HCT116 (cell line): Measurements from ENCODE around the gene GNB1. TPM values are rescaled to one million over a fixed set of nuclear protein-coding genes. Genes with fewer than 3 reads are reported as not detected.
A peak's percentile ranks its signal among the peaks of the same experiment; 100 is the strongest.

Experiments
- ATAC-seq: fragments of 200-7000 bp; cut with Tn5 transposase; 2 replicates; pipeline ENCODE4 v1.9.1; 2020; ENCODE audit warnings: mild to moderate bottlenecking, moderate library complexity
- BruUV-seq: library from RNA; stranded (reverse); fragments of 400-500 nt; replicated peaks from 2 replicates; lab custom pipeline; 2021; lab: Mats Ljungman, UMichigan
- CTCF ChIA-PET: fragments of 300-600 bp; sonication (Branson Sonifier 250); formaldehyde crosslinking; loops from one replicate; lab custom pipeline; 2021; ENCODE audit warnings: antibody characterized with exemption; lab: Charles Lee
- POLR2A ChIA-PET: fragments of 300-600, 350-600 bp; sonication (Branson Sonifier 250); formaldehyde crosslinking; loops from one replicate; lab custom pipeline; 2021; ENCODE audit warnings: antibody characterized with exemption; lab: Charles Lee
- RAD21 ChIA-PET, 2 experiments: fragments of 300-600 bp; sonication (Branson Sonifier 250); formaldehyde crosslinking; loops; one replicate each; lab custom pipeline; 2023; ENCODE audit warnings: low total read pairs in 2 of 2; ENCODE audit not compliant: uncharacterized antibody in 2 of 2, unreplicated experiment in 2 of 2, low non-redundant PET in 1 of 2; lab: Charles Lee
- DNase-seq: peaks from one replicate; pipeline ENCODE4 v3.0.0-alpha.2; 2010; ENCODE audit warnings: low read depth, low spot score
- H2AFZ ChIP-seq: fragments of 200-600 bp; shearing (Covaris generic), sonication (generic); 2 replicates; pipeline ENCODE4 v1.6.1; 2017; ENCODE audit warnings: low read depth, mixed run types, mixed read lengths, antibody characterized with exemption, low read length; ENCODE audit not compliant: poor library complexity, severe bottlenecking
- H3K27ac ChIP-seq: 2 replicates; pipeline ENCODE4 v1.5.1; 2012; ENCODE audit warnings: low read depth, low read length
- H3K27me3 ChIP-seq: fragments of 200-600 bp; sonication (generic); 2 replicates; pipeline ENCODE4 v1.6.1; 2016; ENCODE audit warnings: mixed run types, low read length, mixed read lengths; ENCODE audit not compliant: insufficient read depth
- H3K36me3 ChIP-seq, 2 experiments: fragments of 200-500 bp in 1 of 2; fragments of 200-600 bp in 1 of 2; sonication (Bioruptor generic) in 1 of 2; sonication (generic) in 1 of 2; 2 replicates each; pipeline versions ENCODE4 v1.5.1 to v1.6.1; 2014 to 2016; ENCODE audit warnings: low read length in 2 of 2, inconsistent platforms in 1 of 2, mixed read lengths in 1 of 2, mixed run types in 1 of 2; ENCODE audit not compliant: insufficient read depth in 2 of 2, control insufficient read depth in 1 of 2
- H3K4me1 ChIP-seq, 2 experiments: fragments of 200-600 bp in 1 of 2; sonication (generic) in 1 of 2; 2 replicates each; pipeline versions ENCODE4 v1.5.1 to v1.6.1; 2012 to 2017; ENCODE audit warnings: low read length in 2 of 2, inconsistent platforms in 1 of 2, mild to moderate bottlenecking in 1 of 2, mixed read lengths in 1 of 2, mixed run types in 1 of 2, moderate library complexity in 1 of 2; ENCODE audit not compliant: insufficient read depth in 2 of 2, control insufficient read depth in 1 of 2
- H3K4me2 ChIP-seq: fragments of 200-600 bp; sonication (generic); 2 replicates; pipeline ENCODE4 v1.6.1; 2017; ENCODE audit warnings: mixed run types, low read length, mixed read lengths
- H3K4me3 ChIP-seq, 2 experiments: fragments of 200-600 bp in 1 of 2; sonication (generic) in 1 of 2; replicated peaks in 1 of 2; 2 replicates each; pipeline ENCODE4 v1.5.1; 2011 to 2016; ENCODE audit warnings: low read length in 2 of 2, control low read depth in 1 of 2, low read depth in 1 of 2, mild to moderate bottlenecking in 1 of 2, mixed read lengths in 1 of 2, mixed run types in 1 of 2
- H3K79me2 ChIP-seq: fragments of 200-600 bp; sonication (generic); 2 replicates; pipeline ENCODE4 v1.6.1; 2017; ENCODE audit warnings: mild to moderate bottlenecking, mixed run types, low read length, moderate library complexity, mixed read lengths; ENCODE audit not compliant: insufficient read depth
- H3K9ac ChIP-seq: fragments of 200-600 bp; sonication (generic); 2 replicates; pipeline ENCODE4 v1.6.1; 2016; ENCODE audit warnings: low read length, mixed read lengths
- H3K9me2 ChIP-seq: fragments of 200-600 bp; sonication (generic), shearing (Covaris generic); 2 replicates; pipeline ENCODE4 v1.6.1; 2017; ENCODE audit warnings: mixed run types, mild to moderate bottlenecking, moderate library complexity; ENCODE audit not compliant: insufficient read depth
- H3K9me3 ChIP-seq, 2 experiments: fragments of 200-500 bp in 1 of 2; fragments of 200-600 bp in 1 of 2; sonication (Bioruptor generic) in 1 of 2; sonication (generic) in 1 of 2; 2 replicates each; pipeline ENCODE4 v1.6.1; 2014 to 2017; ENCODE audit warnings: low read length in 2 of 2, mixed read lengths in 2 of 2, inconsistent platforms in 1 of 2, low read depth in 1 of 2, mild to moderate bottlenecking in 1 of 2, mixed run types in 1 of 2, moderate library complexity in 1 of 2; ENCODE audit not compliant: control insufficient read depth in 1 of 2, insufficient read depth in 1 of 2
- H4K20me1 ChIP-seq: fragments of 200-600 bp; sonication (generic), shearing (Covaris generic); 2 replicates; pipeline ENCODE4 v1.6.1; 2017; ENCODE audit warnings: mixed run types, mild to moderate bottlenecking, moderate library complexity; ENCODE audit not compliant: insufficient read depth
- ATF3 ChIP-seq: IDR thresholded peaks from 2 replicates; pipeline ENCODE4 v1.6.1; 2012
- CEBPB ChIP-seq: IDR thresholded peaks from 2 replicates; pipeline ENCODE4 v1.6.1; 2012; ENCODE audit warnings: low read depth
- ELF1 ChIP-seq: IDR thresholded peaks from 2 replicates; pipeline ENCODE4 v1.6.1; 2012; ENCODE audit warnings: low read depth, borderline replicate concordance
- EZH2 ChIP-seq: fragments of 200-600 bp; sonication (generic); IDR thresholded peaks from 2 replicates; pipeline ENCODE4 v1.6.1; 2017; ENCODE audit warnings: antibody characterized with exemption, mixed run types
- EZH2phosphoT487 ChIP-seq: fragments of 200-600 bp; IDR thresholded peaks from 2 replicates; pipeline ENCODE4 v1.6.1; 2018; ENCODE audit warnings: antibody characterized with exemption, borderline replicate concordance
- FOSL1 ChIP-seq: IDR thresholded peaks from 2 replicates; pipeline ENCODE4 v1.6.1; 2012; ENCODE audit warnings: low read depth
- MAX ChIP-seq: IDR thresholded peaks from 2 replicates; pipeline ENCODE4 v1.6.1; 2012
- POLR2AphosphoS5 ChIP-seq: IDR thresholded peaks from 2 replicates; pipeline ENCODE4 v1.6.1; 2011; ENCODE audit warnings: mild to moderate bottlenecking, low read depth, low read length, moderate library complexity
- SP1 ChIP-seq: IDR thresholded peaks from 2 replicates; pipeline ENCODE4 v1.6.1; 2012; ENCODE audit warnings: low read depth
- SRF ChIP-seq: IDR thresholded peaks from 2 replicates; pipeline ENCODE4 v1.6.1; 2012; ENCODE audit warnings: low read depth
- TCF7L2 ChIP-seq: IDR thresholded peaks from 2 replicates; pipeline ENCODE4 v1.7.0; 2011; ENCODE audit warnings: borderline replicate concordance, inconsistent platforms; ENCODE audit not compliant: insufficient read depth, insufficient read length; ENCODE audit errors: extremely low read depth
- YY1 ChIP-seq: IDR thresholded peaks from 2 replicates; pipeline ENCODE4 v1.6.1; 2011; ENCODE audit warnings: low read length, low read depth, moderate library complexity, mild to moderate bottlenecking; ENCODE audit not compliant: insufficient replicate concordance; ENCODE audit errors: extremely low read depth
- ZBTB33 ChIP-seq: IDR thresholded peaks from 2 replicates; pipeline ENCODE4 v1.6.1; 2011; ENCODE audit warnings: mild to moderate bottlenecking, low read length, moderate library complexity; ENCODE audit not compliant: insufficient replicate concordance; ENCODE audit errors: extremely low read depth
- ZFX ChIP-seq: fragments of 450-650 bp; IDR thresholded peaks from 2 replicates; pipeline ENCODE4 v1.6.1; 2017
- intact Hi-C: fragments of 100-400 bp; cut with micrococcal nuclease; formaldehyde crosslinking; loops from 2 replicates; pipeline ENCODE4 v1.10.0; 2022
- total RNA-seq: library from RNA; stranded (reverse); gene quantifications from one replicate; pipeline ENCODE4 v1.2.1, GENCODE V29; 2021; ENCODE audit not compliant: unreplicated experiment

The GNB1 gene
- total RNA-seq, 1 experiment from 2014 or later, result 371 TPM

GRCh38 chr1:1895456-1896336 lies 4.8 kb upstream of the GNB1 start:
- no peak for ATAC-seq
- no peak overlapping the region for H2AFZ ChIP-seq
- H3K36me3 ChIP-seq, result no peaks in the 10 kb centered on the region
- BruUV-seq, result no TSS peak
- H3K9me2 ChIP-seq, result no peaks in the 10 kb centered on the region
- H3K27me3 ChIP-seq, result no peaks in the 10 kb centered on the region
- no peak overlapping the region for H3K9ac ChIP-seq
- no peak overlapping the region for H3K4me2 ChIP-seq
- ChIA-PET RAD21 (no interaction called here), CTCF (interaction anchor here (1.2 to 1.9 kb wide), 3 partner anchors 10 to 13 kb away, joined by 4 to 9 read pairs (median 5); no protein-coding TSS in a partner anchor), POLR2A (interaction anchor here (1.6 to 2.0 kb wide), 2 partner anchors 10 to 13 kb away, joined by 5 read pairs; no protein-coding TSS in a partner anchor)
- intact Hi-C loops, result no loop called here
- H3K9me3 ChIP-seq, result no peaks in the 10 kb centered on the region
- H3K27ac ChIP-seq, result no peak overlapping the region; the same call in 1 of the 2 replicates
- no peak for TF ChIP-seq ZBTB33
- TF ChIP-seq FOSL1, result no peak
- TF ChIP-seq MAX, result no peak
- no peaks in the 10 kb centered on the region for H3K79me2 ChIP-seq
- H3K4me3 ChIP-seq, result no peak overlapping the region
- H3K4me1 ChIP-seq, result peaks cover 32 to 49% of the 10 kb centered on the region in 2 experiments
- DNase-seq, result no peak
- H4K20me1 ChIP-seq, result no peaks in the 10 kb centered on the region

- H3K79me2 ChIP-seq, result peaks cover 2% of the 10 kb centered on the region
- CTCF ChIA-PET, result interaction anchor here (1.2 kb wide), 1 partner anchor 11 kb away, joined by 5 read pairs; no protein-coding TSS in a partner anchor
- intact Hi-C loops, result no loop called here
- POLR2A ChIA-PET, result interaction anchor here (1.6 kb wide), 1 partner anchor 14 kb away, joined by 5 read pairs; no protein-coding TSS in a partner anchor
- no peak overlapping the region for H3K4me3 ChIP-seq
- H3K9ac ChIP-seq, result no peak overlapping the region
- peaks cover 32 to 49% of the 10 kb centered on the region in 2 experiments for H3K4me1 ChIP-seq
- H3K27me3 ChIP-seq, result no peaks in the 10 kb centered on the region
- no peaks in the 10 kb centered on the region for H3K9me3 ChIP-seq
- peak overlapping the region; percentile 37; the same call in 1 of the 2 replicates for H3K4me2 ChIP-seq
- DNase-seq (no peak), ATAC-seq (no peak)
- H2AFZ ChIP-seq, result no peak overlapping the region
- BruUV-seq, result no TSS peak
- no peaks in the 10 kb centered on the region for H3K9me2 ChIP-seq
- RAD21 ChIA-PET, result no interaction called here
- H3K36me3 ChIP-seq, result no peaks in the 10 kb centered on the region
- H4K20me1 ChIP-seq, result no peaks in the 10 kb centered on the region
- H3K27ac ChIP-seq, result peak overlapping the region; percentile 6; the same call in 1 of the 2 replicates
- TF ChIP-seq POLR2AphosphoS5, result no peak
- TF ChIP-seq EZH2, result no peak
- no peak for TF ChIP-seq SRF
- no peak for TF ChIP-seq SP1
- TF ChIP-seq CEBPB, result no peak
- no peak for TF ChIP-seq ZBTB33
- TF ChIP-seq ZFX, result no peak
- no peak for TF ChIP-seq EZH2phosphoT487
- TF ChIP-seq TCF7L2, result no peak
- TF ChIP-seq YY1, result no peak
- TF ChIP-seq ELF1, result no peak
- no peak for TF ChIP-seq ATF3
These were observed 4.2 kb upstream of the GNB1 start for GRCh38 chr1:1895060-1895418.
